HL-60 (cell line): ENCODE data around the gene NYNRIN.

Source experiments
- POLR2AphosphoS5 ChIP-seq: IDR thresholded peaks from 2 replicates; pipeline ENCODE4 v1.6.1; 2012; ENCODE audit warnings: low read depth
- SPI1 ChIP-seq: IDR thresholded peaks from 2 replicates; pipeline ENCODE4 v1.6.1; 2012; ENCODE audit warnings: low read depth, mild to moderate bottlenecking, borderline replicate concordance
- TF ChIP-seq, protein P1 (sequence below): IDR thresholded peaks from one replicate; pipeline ENCODE4 v1.5.1; 2011; ENCODE audit warnings: low read length, control low read depth, inconsistent platforms; ENCODE audit not compliant: insufficient read depth

DNA sequence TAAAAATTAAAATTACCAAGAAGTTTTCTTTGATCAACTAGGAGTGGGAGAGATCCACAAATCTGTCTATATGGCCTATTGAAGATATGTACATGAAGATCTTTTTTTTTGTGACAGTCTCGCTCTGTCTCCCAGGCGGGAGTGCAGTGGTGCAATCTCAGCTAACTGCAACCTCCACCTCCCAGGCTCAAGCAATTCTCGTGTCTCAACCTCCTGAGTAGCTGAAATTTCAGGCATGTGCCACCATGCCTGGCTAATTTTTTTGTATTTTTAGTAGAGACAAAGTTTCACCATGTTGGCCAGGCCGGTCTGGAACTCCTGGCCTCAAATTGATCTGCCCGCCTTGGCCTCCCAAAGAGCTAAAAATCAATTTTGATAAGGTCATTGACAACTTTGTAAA is 35.4 kb upstream of the NYNRIN start:
- TF ChIP-seq SPI1 (no peak), POLR2AphosphoS5 (no peak)
- TF ChIP-seq, protein P1, sequence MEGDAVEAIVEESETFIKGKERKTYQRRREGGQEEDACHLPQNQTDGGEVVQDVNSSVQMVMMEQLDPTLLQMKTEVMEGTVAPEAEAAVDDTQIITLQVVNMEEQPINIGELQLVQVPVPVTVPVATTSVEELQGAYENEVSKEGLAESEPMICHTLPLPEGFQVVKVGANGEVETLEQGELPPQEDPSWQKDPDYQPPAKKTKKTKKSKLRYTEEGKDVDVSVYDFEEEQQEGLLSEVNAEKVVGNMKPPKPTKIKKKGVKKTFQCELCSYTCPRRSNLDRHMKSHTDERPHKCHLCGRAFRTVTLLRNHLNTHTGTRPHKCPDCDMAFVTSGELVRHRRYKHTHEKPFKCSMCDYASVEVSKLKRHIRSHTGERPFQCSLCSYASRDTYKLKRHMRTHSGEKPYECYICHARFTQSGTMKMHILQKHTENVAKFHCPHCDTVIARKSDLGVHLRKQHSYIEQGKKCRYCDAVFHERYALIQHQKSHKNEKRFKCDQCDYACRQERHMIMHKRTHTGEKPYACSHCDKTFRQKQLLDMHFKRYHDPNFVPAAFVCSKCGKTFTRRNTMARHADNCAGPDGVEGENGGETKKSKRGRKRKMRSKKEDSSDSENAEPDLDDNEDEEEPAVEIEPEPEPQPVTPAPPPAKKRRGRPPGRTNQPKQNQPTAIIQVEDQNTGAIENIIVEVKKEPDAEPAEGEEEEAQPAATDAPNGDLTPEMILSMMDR = no peak
